Activated naive CD8-positive, alpha-beta T cell treated with anti-CD3 and anti-CD28 coated beads, Interleukin-2, amount 10 ng/mL, durations not matched to agents 7 days and 5 days (primary cell): Measurements from ENCODE around the gene ATP2B3. TPM values are rescaled to one million over a fixed set of nuclear protein-coding genes. Genes with fewer than 3 reads are reported as not detected.
A peak's percentile ranks its signal among the peaks of the same experiment; 100 is the strongest.

Source experiments
- ATAC-seq: fragments of 150-1000 bp; cut with Tn5 transposase; one replicate; pipeline ENCODE4 v1.10.0; 2021; ENCODE audit warnings: low read depth, moderate library complexity
- POLR2A ChIA-PET: fragments of 350-600 bp; sonication (Branson Sonifier 250); formaldehyde crosslinking; loops from one replicate; lab custom pipeline; 2021; ENCODE audit warnings: antibody characterized with exemption; lab: Charles Lee
- DNase-seq: peaks from one replicate; pipeline ENCODE4 v3.0.0; 2021
- H3K27ac Mint-ChIP-seq: one replicate; pipeline ENCODE4 v1.8.0; 2022; ENCODE audit warnings: mild to moderate bottlenecking, mixed read lengths
- H3K27me3 Mint-ChIP-seq: one replicate; pipeline ENCODE4 v1.8.0; 2022; ENCODE audit warnings: mild to moderate bottlenecking, moderate library complexity, mixed read lengths
- H3K36me3 Mint-ChIP-seq: one replicate; pipeline ENCODE4 v1.8.0; 2021; ENCODE audit warnings: mild to moderate bottlenecking, mixed read lengths
- H3K4me1 Mint-ChIP-seq: one replicate; pipeline ENCODE4 v1.8.0; 2021; ENCODE audit warnings: mixed read lengths
- H3K4me3 Mint-ChIP-seq: one replicate; pipeline ENCODE4 v1.8.0; 2022; ENCODE audit warnings: mild to moderate bottlenecking, moderate library complexity, mixed read lengths
- H3K9me3 Mint-ChIP-seq: one replicate; pipeline ENCODE4 v1.8.0; 2021; ENCODE audit warnings: mixed read lengths
- total RNA-seq, 2 experiments: library from RNA; stranded (reverse); gene quantifications; one replicate each; pipeline ENCODE4 v1.2.3, GENCODE V29; 2021

Gene ATP2B3
- total RNA-seq, 2 experiments from 2014 or later, result not detected

DNA sequence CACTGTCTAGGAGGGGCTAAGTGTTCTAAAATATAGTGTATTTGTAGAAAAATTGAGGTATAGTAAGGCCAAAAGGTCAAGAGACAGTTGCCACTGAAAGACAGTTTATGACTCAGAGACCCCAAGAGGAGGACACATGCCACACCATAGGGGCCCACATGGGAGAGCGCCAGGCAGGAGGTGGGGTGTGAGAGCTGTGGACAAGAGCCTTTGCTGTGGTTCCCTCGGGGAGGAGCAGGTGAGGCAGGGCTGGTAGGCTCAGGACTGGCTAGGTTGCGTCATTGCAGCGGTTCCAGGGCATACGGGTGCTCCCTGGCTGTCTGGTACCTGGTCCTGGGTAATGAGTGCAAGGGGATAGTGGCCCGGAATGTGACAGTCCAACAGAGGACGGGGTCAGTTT is 43.9 kb downstream of the ATP2B3 start:
- Mint-ChIP-seq H3K9me3 (no peaks in the 10 kb centered on the region), H3K4me3 (no peak overlapping the region), H3K36me3 (no peaks in the 10 kb centered on the region), H3K27me3 (no peaks in the 10 kb centered on the region), H3K4me1 (no peaks in the 10 kb centered on the region), H3K27ac (no peak overlapping the region)
- POLR2A ChIA-PET, result no interaction called here
- ATAC-seq, result no peak
- no peak for DNase-seq

DNA sequence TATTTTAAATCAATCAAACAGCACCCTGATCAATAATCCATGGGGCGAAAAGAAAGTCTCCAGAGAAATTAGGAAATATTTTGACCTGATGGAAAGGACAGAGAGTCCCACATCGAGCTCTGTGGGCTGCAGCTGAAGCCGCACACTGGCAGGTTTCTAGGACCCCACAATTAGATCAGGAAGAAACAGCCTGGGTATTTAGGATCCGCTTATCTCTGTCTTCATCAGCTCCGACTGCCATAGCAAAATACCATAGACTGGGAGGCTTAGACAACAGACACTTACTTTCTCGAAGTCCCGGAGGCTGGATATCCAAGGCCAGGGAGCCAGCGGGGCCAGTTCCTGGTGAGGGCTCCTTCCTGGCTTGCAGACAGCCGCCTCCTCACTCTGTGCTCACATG is 45.1 kb downstream of the ATP2B3 start:
- no peak overlapping the region for H3K27ac Mint-ChIP-seq
- H3K4me3 Mint-ChIP-seq, result no peak overlapping the region
- H3K27me3 Mint-ChIP-seq, result no peaks in the 10 kb centered on the region
- no peaks in the 10 kb centered on the region for H3K4me1 Mint-ChIP-seq
- POLR2A ChIA-PET, result no interaction called here
- H3K9me3 Mint-ChIP-seq, result no peaks in the 10 kb centered on the region
- H3K36me3 Mint-ChIP-seq, result no peaks in the 10 kb centered on the region
- ATAC-seq (no peak), DNase-seq (no peak)

DNA sequence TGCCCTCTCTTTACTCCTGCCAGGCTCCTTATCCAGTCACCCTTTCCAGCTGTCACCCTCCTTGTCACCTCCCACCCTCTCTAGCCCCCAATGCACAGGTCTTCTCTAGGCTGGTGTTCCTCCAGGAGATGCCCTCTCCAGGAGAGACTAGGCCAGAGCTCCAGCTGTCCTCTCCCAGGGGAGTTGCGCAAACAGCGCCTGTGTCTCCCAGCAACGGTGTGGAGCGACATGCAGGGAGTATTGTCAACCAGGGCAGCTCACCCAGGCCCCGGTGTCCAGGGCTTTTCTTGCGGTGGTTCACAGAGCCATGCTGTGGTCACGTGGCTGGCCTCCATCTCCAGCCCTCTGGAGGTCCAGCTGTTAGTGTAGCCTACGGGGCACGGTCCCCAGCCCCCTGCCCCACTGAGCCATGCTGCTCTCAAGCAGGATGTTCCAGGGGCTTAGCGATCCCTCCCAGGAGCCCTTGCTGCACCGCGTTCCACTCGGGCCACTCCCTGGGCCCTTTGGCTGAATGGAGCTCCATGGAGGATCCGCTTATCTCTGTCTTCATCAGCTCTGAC is 46.7 kb downstream of the ATP2B3 start:
- H3K4me3 Mint-ChIP-seq, result no peak overlapping the region
- no peaks in the 10 kb centered on the region for H3K36me3 Mint-ChIP-seq
- ATAC-seq (no peak), DNase-seq (no peak)
- POLR2A ChIA-PET, result interaction anchor here (0.5 kb wide), 1 partner anchor 115 kb away, joined by 4 read pairs; no protein-coding TSS in a partner anchor
- no peaks in the 10 kb centered on the region for H3K9me3 Mint-ChIP-seq
- no peaks in the 10 kb centered on the region for H3K4me1 Mint-ChIP-seq
- H3K27ac Mint-ChIP-seq, result no peak overlapping the region
- no peaks in the 10 kb centered on the region for H3K27me3 Mint-ChIP-seq

DNA sequence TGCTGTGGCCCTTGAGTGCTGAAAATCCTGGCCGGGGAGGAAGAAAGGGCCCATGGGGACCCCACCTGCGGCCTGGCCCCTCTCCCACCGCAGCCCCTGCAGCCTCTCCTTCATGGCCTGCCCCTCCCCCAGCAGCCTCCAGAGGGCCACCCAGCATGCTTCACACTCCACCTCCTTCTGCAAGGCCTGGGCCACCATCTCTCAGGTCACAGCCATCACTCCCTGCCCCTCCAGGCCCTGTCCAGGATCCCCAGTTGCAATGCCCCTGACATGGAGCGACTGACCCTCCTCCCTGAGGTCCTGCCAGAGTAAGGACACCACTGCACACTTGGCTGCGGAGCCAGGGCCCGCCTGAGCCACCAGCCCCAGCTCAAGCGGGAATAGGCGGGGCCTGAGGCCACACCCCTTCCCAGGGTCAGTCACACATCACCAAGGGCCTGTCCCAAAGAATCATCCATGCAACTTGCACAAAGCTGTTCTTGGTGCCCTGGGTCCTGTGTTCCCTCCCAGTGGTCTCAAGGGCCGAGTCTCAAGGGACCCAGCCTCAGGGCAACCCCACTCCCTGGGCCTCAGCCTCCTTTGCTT is 48.6 kb downstream of the ATP2B3 start:
- H3K36me3 Mint-ChIP-seq, result no peaks in the 10 kb centered on the region
- H3K9me3 Mint-ChIP-seq, result no peaks in the 10 kb centered on the region
- H3K4me3 Mint-ChIP-seq, result no peak overlapping the region
- peaks cover 2% of the 10 kb centered on the region for H3K4me1 Mint-ChIP-seq
- DNase-seq (no peak), ATAC-seq (no peak)
- POLR2A ChIA-PET, result no interaction called here
- no peaks in the 10 kb centered on the region for H3K27me3 Mint-ChIP-seq
- H3K27ac Mint-ChIP-seq, result no peak overlapping the region

DNA sequence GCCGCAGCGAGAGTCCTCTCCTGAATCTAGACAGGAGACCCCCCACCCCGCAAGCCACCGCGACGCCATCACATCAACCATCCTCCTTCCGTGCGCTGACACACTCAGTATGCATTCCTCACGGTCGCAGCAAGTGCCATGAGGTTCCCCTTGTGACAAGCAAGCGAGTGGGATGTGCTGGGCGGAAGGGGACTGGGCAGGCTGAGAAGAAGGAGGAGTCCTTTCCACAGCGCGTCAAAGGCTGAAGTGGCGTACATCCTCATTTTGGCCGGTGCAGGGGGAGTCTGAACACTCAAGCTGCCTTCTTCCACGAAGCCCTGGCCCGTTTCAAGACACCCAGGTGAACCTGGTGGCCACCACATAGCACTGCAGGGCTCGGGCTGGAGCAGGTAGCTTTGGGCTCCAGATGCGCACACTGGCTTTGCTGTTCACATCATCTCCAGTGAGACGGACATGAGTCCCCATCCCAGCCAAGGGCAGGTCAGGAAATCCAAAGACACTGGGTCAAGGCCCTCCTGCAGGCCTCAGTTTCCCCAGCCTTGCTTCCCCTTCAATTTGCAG is 51.1 kb downstream of the ATP2B3 start:
- ATAC-seq, result no peak
- H3K9me3 Mint-ChIP-seq, result no peaks in the 10 kb centered on the region

DNA sequence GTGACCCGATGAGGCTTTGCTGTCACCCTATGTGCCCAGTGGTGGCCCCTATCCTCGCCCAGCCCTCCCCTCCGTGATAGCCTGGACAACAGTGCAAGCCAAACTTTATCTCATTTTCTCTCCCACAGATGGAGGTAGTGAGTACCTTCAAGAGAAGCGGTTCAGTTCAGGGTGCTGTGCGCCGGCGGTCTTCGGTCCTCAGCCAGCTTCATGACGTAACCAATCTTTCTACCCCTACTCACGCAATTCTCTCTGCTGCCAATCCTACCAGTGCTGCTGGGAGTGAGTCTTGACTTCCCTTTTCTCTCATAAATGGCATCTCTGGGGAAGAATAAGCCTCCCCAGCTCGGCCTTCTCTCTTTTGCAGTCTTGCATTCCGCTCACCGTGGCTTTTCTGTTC is 52.0 kb downstream of the ATP2B3 start:
- no peak overlapping the region for H3K27ac Mint-ChIP-seq
- H3K4me1 Mint-ChIP-seq, result peaks cover 4% of the 10 kb centered on the region
- POLR2A ChIA-PET, result no interaction called here
- ATAC-seq (no peak), DNase-seq (no peak)
- no peaks in the 10 kb centered on the region for H3K27me3 Mint-ChIP-seq
- no peaks in the 10 kb centered on the region for H3K36me3 Mint-ChIP-seq
- H3K4me3 Mint-ChIP-seq, result no peak overlapping the region
- H3K9me3 Mint-ChIP-seq, result no peaks in the 10 kb centered on the region

More for the DNA sequence above, 51.1 kb downstream of the ATP2B3 start:
- Mint-ChIP-seq H3K4me3 (no peak overlapping the region), H3K27ac (no peak overlapping the region), H3K4me1 (peaks cover 4% of the 10 kb centered on the region), H3K27me3 (no peaks in the 10 kb centered on the region), H3K36me3 (no peaks in the 10 kb centered on the region)
- POLR2A ChIA-PET, result no interaction called here
- DNase-seq, result no peak

DNA sequence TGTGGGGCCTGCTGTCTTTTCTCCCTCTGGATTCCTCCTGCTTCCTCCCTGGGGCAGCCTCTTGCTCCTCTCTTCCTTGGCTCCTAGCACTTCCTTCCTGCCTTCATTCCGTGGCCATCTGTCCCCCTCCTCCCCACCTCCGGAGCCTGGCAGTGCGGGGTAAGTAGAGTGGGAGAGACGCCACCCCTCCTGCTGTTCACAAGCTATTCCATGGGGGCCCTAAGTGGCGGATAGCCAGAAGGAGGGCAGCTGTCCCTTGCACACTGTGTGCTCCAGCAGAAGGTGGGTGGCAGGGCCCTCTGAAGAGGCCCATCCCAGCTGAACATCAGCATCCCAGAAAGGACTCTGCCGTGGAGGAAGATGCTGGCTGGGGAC is 54.1 kb downstream of the ATP2B3 start:
- H3K4me3 Mint-ChIP-seq, result no peak overlapping the region
- peak overlapping the region; percentile 75 for H3K27ac Mint-ChIP-seq
- H3K27me3 Mint-ChIP-seq, result no peaks in the 10 kb centered on the region
- no peaks in the 10 kb centered on the region for H3K9me3 Mint-ChIP-seq
- ATAC-seq, result no peak
- DNase-seq, result no peak
- H3K36me3 Mint-ChIP-seq, result no peaks in the 10 kb centered on the region
- POLR2A ChIA-PET, result no interaction called here
- H3K4me1 Mint-ChIP-seq, result peaks cover 4% of the 10 kb centered on the region

DNA sequence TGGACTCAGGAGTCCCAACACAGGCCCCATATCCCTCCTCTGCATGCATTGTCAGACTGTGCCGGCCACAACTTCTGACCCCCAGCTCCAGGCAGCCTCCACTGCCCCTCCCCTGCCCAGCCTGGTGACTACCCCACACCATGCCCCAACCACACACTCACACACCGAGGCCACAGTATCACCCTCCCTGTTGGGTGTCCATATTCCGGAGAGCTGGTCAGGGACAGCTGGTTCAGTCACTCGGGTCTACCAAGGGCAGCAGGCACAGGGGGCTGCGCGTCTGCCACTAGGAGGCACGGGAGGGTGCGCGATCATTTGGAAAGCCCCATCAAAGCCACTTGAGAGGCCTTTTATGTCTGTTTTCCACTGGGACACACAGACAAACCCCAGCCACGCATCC is 55.2 kb downstream of the ATP2B3 start:
- H3K4me3 Mint-ChIP-seq, result no peak overlapping the region
- POLR2A ChIA-PET, result no interaction called here
- ATAC-seq, result no peak

DNA sequence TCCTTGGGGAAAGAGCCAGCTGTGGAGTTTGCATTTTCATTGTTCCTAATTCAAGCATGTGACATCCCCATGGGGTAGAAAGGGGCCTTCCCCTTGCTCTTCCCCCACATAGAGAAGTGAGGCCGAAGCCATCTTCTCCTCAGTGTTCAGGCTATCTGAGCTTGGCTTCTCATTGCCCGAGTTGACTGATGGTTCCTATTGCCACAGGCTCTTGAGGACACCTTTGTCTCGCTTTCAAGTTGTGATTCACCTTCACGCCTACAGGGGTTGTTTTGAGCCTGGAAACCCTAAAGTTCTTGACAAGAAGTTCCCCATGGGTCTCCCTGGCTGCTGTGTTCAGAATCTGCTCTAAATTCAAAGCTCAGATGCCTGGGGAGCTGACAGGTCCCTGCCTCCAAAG is 56.5 kb downstream of the ATP2B3 start:
- Mint-ChIP-seq H3K36me3 (no peaks in the 10 kb centered on the region), H3K4me1 (peaks cover 4% of the 10 kb centered on the region)
- POLR2A ChIA-PET, result no interaction called here

More for the DNA sequence above, 55.2 kb downstream of the ATP2B3 start:
- H3K27me3 Mint-ChIP-seq, result no peaks in the 10 kb centered on the region
- H3K9me3 Mint-ChIP-seq, result no peaks in the 10 kb centered on the region
- DNase-seq, result no peak
- no peaks in the 10 kb centered on the region for H3K36me3 Mint-ChIP-seq
- peaks cover 4% of the 10 kb centered on the region for H3K4me1 Mint-ChIP-seq
- H3K27ac Mint-ChIP-seq, result no peak overlapping the region

DNA sequence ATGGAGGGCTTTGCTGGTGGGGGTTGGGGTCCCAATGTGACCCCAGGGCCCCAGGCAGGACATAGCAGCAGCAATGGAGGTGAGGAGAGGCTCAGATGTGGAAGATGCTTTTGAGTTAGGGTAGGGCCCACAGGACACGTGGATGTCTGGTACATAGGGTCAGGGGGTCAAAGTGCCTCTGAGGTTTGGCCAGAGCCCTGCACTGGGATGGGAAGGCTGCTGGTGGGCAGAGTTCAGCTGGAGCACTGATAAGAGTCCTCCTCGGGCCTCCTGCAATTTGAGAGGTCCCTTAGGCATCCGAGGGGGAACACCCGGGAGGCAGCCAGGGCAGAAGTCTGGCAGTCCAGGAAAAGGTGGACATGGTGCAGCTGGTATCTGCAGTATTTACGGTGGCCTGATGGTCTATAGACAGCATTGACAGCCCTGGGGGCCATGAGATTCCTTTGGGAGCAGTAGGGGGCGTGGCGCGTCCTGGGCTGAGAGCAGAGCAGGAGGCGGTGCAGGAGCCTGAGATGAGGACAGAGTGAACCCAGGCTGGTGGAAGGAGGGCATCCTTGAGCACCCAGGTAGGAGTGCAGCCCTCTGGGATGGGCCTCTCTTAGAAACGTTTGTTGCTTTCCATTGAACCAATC is 58.9 kb downstream of the ATP2B3 start:
- DNase-seq, result no peak
- POLR2A ChIA-PET, result no interaction called here

More for the DNA sequence above, 56.5 kb downstream of the ATP2B3 start:
- no peak overlapping the region for H3K27ac Mint-ChIP-seq
- H3K9me3 Mint-ChIP-seq, result no peaks in the 10 kb centered on the region
- no peak overlapping the region for H3K4me3 Mint-ChIP-seq
- no peaks in the 10 kb centered on the region for H3K27me3 Mint-ChIP-seq
- DNase-seq, result no peak
- ATAC-seq, result no peak

DNA sequence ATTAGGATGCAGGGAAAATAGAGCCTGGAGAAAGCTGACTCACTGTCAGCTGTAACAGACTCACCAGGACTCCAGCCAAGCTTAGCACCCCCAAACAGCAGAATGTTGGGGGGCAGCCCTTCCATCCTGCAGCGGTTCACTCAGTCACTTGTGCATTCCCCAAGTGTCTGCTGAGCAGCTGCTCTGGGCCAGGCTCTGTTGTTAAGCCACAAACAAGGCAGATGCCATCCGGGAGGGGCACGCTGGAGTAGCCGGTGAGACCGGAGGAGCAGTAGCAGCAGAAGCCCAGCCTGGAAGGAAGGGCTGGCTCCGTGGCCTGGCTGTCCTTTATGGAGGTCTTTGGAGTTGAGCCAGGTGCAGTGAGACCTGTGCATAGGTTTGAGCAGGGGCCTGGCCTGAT is 59.5 kb downstream of the ATP2B3 start:
- ATAC-seq (no peak), DNase-seq (no peak)
- no peak overlapping the region for H3K4me3 Mint-ChIP-seq
- H3K36me3 Mint-ChIP-seq, result no peaks in the 10 kb centered on the region
- H3K9me3 Mint-ChIP-seq, result no peaks in the 10 kb centered on the region
- no peak overlapping the region for H3K27ac Mint-ChIP-seq
- POLR2A ChIA-PET, result no interaction called here
- peaks cover 2% of the 10 kb centered on the region for H3K27me3 Mint-ChIP-seq
- no peaks in the 10 kb centered on the region for H3K4me1 Mint-ChIP-seq

More for the DNA sequence above, 58.9 kb downstream of the ATP2B3 start:
- no peak overlapping the region for H3K4me3 Mint-ChIP-seq
- H3K36me3 Mint-ChIP-seq, result no peaks in the 10 kb centered on the region
- H3K9me3 Mint-ChIP-seq, result no peaks in the 10 kb centered on the region
- no peak overlapping the region for H3K27ac Mint-ChIP-seq
- no peak for ATAC-seq
- H3K4me1 Mint-ChIP-seq, result no peaks in the 10 kb centered on the region
- H3K27me3 Mint-ChIP-seq, result peaks cover 2% of the 10 kb centered on the region

DNA sequence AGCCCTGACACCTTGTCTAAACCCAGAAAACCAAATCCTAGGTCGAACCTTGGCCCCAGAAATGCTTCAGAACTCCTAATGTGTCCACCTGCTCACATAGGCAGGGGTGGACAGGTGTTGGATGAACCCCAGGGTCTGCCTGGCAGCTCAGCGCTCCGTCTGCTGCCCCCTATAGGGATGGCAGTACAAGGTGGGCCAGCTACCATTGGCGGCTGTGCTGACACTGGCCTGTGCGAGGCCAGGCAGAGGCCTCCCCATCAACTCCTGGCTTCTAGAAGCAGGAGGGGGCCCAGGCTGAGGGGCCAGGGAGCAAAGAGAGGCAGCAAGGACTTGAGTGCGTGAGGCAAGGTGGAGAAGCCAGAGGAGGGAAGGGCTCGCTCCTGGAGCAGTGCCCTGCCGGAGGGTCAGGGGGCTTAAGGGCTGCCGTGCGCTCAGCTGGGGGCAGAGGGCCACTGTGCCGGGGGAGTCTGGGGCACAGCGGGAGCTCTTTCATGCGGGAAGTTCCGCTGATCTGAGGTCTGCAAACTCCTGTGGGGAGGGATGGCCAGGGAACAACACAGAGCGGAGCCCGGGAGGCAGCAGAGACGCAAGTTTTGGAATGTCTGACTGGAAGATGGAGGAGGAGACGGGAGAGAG is 60.9 kb downstream of the ATP2B3 start:
- POLR2A ChIA-PET, result no interaction called here
- H3K4me3 Mint-ChIP-seq, result no peak overlapping the region

DNA sequence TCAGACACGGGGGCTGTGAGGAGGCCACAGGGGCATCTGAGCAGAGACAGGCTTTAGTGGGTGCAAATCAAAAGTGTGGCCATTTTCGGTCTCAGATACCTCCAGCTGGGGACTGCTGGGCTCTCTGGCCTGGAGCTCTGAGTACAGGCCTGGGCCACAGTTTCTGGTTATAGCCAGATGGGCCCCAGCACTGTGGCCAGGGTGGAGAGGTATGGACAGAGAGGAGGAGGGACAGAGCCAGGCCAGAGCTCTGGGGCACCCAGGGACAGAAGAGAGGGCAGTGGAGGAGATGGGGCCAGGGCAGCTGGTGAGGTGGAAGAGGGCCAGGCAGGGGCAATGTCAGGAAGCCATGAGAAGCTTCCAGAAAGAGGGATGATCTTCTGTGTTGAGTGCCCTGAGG is 61.4 kb downstream of the ATP2B3 start:
- peaks cover 10% of the 10 kb centered on the region for H3K4me1 Mint-ChIP-seq
- ATAC-seq (no peak), DNase-seq (no peak)
- H3K36me3 Mint-ChIP-seq, result no peaks in the 10 kb centered on the region
- no peak overlapping the region for H3K27ac Mint-ChIP-seq
- POLR2A ChIA-PET, result no interaction called here
- H3K9me3 Mint-ChIP-seq, result no peaks in the 10 kb centered on the region
- H3K27me3 Mint-ChIP-seq, result peaks cover 2% of the 10 kb centered on the region
- H3K4me3 Mint-ChIP-seq, result no peak overlapping the region

More for the DNA sequence above, 60.9 kb downstream of the ATP2B3 start:
- Mint-ChIP-seq H3K36me3 (no peaks in the 10 kb centered on the region), H3K4me1 (peaks cover 7% of the 10 kb centered on the region), H3K27me3 (peaks cover 2% of the 10 kb centered on the region), H3K9me3 (no peaks in the 10 kb centered on the region), H3K27ac (no peak overlapping the region)
- ATAC-seq, result no peak
- DNase-seq, result no peak
